GM13976 (cell line): ENCODE data around the gene ARL8B.
A peak's percentile ranks its signal among the peaks of the same experiment; 100 is the strongest.

Source experiments
- DNase-seq: peaks from one replicate; pipeline ENCODE4 v3.0.0; 2012; ENCODE audit warnings: low spot score
- CTCF ChIP-seq: IDR thresholded peaks from 2 replicates; pipeline ENCODE4 v1.5.1; 2012; ENCODE audit warnings: borderline replicate concordance, mild to moderate bottlenecking; ENCODE audit not compliant: insufficient read depth; ENCODE audit errors: extremely low read depth, missing control alignments, control extremely low read depth
- in situ Hi-C: fragments of 300-500 bp; cut with MboI; formaldehyde crosslinking; loops from one replicate; pipeline ENCODE4 v1.12.0; 2022; ENCODE audit warnings: low sequenced_read_pairs, mixed read lengths, inconsistent platforms; ENCODE audit not compliant: unreplicated experiment

The ARL8B gene

DNA sequence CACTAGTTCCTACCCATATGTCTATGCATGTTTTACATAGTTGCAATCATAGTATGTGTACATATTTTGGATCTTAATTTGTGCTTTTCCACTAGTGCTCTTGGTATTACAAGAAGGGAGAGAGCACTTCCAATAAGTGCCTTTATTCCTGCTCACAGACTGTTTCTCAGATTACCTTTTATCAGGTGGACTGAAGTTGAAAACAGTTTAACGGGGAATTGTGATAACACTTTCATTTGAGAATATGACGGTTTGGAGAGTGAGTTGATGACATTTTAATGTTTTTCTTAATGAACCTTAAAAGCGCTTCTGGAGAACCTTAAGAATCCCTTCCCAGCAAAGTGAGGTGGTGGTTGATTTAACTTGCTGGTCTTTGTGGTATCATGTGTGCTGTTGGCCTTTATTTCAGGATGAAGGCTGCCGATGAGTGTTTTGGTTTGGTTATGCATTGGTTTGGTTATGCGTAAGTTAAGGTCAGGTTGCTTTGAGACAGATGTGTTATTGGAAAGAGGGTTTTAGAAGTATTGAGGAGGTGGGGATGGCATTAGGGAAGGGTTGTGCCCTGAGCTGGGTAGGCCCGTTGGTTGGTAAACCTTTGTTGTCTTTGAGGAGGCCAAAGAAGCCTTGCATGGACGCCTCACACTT, 68.2 kb downstream of the ARL8B start:
- in situ Hi-C loops, result no loop called here

DNA sequence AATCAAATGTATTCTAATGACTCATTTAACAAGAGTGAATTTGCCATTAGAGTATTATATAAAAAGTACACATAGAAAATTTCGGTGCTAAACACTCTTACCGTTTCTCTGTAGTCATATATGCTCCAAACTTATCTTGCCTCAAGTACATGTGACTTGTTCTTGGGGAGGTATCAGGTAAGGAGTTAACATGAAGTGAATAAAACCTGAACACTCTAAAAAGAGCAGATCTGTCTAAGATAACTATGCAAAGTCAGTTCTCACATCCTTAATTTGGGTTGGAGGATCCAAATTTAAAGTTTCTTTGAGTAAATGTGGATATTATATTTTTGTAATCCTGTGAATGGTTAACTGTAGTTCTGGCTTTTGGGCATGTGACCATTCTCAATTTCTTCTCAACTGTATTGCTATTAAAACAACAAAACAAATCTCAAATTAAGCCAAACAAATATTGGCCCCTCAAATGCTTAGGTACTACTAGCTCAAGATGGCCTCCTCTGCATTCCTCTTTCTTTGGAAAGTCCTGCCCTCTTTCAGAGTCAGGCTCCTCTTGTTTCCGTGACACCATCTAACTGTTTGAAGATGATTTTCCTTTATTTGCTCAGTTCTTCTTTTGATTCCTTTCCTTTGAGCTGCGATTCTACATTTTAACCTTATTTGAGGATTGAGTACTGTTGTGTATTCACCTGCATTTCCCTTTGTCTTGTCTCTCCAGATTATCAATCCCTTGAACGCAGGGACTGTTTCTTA, 69.6 kb downstream of the ARL8B start:
- DNase-seq, result no peak
- in situ Hi-C loops, result no loop called here
- TF ChIP-seq CTCF, result no peak

More for the DNA sequence above, 68.2 kb downstream of the ARL8B start:
- DNase-seq, result no peak
- TF ChIP-seq CTCF, result no peak

GRCh38 chr3:5192571-5193365, 70.7 kb downstream of the ARL8B start:
- no peak for DNase-seq
- no peak for TF ChIP-seq CTCF
- in situ Hi-C loops, result no loop called here

- in situ Hi-C loops, result no loop called here
- DNase-seq, result no peak
- TF ChIP-seq CTCF, result no peak
Observed at GRCh38 chr3:5194341-5194740, 72.2 kb downstream of the ARL8B start.

DNA sequence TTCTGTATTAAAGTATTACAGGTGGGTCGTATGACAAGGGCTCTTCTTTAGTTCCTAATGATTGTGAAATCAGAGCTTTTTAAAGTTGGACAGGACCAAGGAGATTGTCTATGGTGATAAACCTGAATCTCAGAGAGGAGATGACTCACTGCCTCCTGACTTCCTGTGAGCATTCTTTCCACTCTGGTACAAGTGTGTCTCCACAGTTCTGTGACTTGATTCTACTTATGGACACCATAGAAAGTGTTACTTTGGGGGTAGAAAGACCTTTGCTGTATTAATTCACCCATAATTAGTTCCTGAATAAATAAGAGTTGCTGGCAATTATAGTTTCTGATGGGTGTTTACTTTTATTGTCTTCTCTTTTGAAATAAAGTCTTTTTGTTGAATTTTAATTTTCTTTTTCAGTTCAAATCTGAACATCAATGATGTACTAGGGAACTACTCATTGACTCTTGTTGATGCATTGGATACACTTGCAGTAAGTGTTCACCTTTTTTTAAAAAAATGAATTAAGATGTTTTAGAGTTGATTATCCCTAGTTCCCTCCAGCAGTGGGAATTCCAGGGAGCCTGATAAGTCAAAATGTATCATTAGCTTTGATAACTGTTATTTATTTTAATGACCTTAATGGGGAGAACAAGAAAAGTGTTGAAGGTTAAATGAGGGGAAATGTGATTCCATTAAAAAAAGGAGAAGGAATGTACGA, 72.9 kb downstream of the ARL8B start:
- in situ Hi-C loops, result loop anchor here (5.0 kb wide), 1 partner anchor 58 kb away; no protein-coding TSS in a partner anchor
- no peak for TF ChIP-seq CTCF
- DNase-seq, result peak; percentile 40

GRCh38 chr3:5195605-5196004, 73.5 kb downstream of the ARL8B start:
- in situ Hi-C loops, result loop anchor here (5.0 kb wide), 1 partner anchor 58 kb away; no protein-coding TSS in a partner anchor
- TF ChIP-seq CTCF, result no peak
- no peak for DNase-seq
